ENCODE data around the gene LMO3.
"Not testable (repeated sequence)": the region's sequence is repeated elsewhere in the genome, so short reads cannot be mapped to it uniquely, and the experiment has no call there.

Gene LMO3

DNA sequence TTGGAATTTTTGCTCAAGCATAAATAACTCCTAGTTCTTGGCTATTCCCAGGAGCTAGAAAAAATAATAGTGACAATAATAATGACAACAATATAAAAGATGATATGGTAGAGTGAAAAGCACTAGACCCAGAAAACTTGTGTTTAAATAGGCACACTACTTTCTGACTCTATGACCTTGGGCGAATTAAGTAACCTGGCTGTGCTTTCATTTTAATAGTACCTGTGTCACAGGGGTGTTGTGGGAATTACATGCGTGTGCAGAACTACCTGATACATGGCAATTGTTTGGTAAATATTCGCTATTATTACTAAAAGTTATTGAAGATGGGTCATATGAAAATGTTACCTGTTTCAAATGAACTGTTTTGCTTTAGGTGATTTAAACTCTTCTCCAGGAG lies 60.1 kb downstream of the LMO3 start:
- no peak for DNase-seq (ENCODE audit: low read depth, low spot score)

DNA sequence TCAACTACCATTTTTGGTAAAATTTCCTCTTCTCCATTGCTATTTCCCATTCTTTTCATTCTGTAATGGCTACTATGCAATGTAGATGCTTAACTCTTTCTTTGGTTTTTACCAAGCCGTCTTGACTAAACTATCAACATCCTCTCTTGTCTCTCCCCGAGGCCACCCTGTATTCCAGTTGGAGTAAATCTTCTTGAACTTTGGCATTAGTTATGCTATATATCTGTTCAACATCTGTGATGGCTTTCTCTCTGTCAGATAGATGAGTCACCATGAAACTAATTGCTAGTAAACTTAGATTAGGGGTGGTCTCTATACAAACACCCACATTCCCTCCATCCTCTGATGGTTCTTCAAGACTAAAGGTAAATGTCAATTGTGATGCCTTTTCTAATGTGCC lies 63.4 kb downstream of the LMO3 start:
- DNase-seq (ENCODE audit: low read depth, low spot score) = no peak

DNA sequence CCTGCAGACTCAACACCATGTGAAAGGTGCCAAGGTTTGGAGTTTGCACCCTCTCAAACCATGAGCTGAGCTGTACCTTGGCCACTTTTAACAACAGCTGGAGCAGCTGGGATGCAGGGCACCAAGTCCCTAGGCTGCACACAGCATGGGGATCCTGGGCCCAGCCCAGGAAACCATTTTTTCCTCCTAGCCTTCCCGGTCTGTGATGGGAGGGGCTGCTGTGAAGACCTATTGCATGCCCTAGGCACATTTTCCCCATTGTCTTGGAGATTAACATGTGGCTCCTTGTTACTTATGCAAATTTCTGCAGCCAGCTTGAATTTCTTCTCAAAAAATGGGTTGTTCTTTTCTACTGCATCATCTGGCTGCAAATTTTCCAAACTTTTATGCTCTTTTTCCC lies 68.3 kb downstream of the LMO3 start:
- DNase-seq (ENCODE audit: low read depth, low spot score) = not testable (repeated sequence)

DNA sequence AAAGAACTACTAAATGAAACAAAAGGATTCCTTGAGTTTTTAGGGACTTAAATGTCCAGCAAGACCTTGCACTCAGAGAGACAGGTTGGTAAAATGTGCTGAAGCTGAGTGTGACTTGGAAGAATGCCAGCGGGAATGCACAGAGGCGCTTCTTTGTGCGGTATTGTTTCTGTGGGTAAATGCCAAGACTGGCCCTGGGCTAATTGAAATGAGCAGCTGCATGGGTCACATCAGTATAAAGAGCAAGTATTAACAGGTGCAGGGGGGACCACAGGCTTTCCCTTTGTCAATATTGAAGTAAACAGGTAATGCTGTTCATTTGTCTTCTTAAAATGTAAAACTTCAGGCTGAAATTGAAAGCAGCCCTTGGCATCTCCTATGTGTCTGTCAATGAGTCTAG lies 74.3 kb downstream of the LMO3 start:
- no peak for DNase-seq (ENCODE audit: low read depth, low spot score)

DNA sequence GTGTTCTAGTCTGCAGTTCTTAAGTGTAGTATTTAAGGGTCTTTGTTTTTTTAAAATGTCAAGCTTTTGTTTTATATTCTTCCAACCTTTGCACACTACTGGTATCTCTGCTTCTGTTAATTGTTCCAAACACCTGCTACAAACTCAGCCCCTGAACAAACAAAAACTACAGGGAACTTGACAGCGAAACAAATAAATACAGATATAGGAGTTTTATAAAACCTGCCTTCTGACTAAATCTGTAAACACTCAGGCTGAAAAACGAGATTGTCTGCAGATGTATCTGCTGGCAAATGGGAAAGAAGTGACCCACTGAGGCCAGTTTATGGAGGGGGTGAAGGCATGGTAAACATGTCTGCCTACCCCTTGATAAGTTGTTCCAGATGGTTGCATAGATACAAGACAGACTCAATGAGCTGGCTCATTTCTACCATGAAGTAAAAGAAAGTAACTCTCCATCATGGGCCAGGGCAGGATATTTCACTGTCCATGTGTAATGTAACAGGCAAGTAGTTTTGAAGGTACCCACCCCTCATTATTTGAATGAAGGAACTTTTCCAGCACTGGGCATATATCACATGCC lies 75.6 kb downstream of the LMO3 start:
- DNase-seq (ENCODE audit: low read depth, low spot score) = no peak

DNA sequence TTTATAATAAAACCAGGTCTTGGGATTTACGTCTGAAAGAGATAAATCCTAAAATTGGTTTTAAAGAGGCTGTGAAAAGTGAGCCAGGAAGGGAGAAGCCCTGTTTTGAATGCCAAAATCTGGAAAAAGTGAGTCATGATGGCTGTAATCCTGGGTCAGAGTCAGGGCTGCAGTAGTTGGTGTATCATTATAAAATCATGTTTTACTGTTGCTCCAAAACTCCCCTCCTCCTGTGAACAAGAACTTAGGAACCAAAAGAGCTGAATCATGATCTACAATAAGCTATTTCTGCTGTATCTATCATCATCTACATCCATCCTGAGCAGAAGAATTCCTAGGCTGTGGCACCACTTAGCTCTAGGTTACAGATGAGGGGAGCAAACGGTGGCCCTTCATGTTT lies 79.3 kb downstream of the LMO3 start:
- no peak for DNase-seq (ENCODE audit: low read depth, low spot score)

DNA sequence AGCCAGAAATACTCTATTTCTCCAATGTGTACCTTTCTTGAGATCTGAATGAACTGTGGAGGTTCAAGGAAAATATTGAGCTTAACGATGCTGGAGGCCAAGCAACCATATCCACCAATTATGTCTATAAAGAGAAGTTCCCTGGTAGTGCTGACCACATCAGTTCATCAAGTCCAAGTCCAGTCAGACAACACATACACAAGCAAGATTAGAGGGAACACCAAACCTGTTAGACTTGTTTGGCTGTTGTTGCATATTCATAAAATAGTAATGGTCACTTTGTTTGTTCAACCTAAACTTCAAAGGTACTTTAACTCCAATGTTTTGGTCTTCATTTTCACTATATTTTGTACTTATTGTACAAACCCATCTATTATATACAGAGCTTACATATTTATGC lies 81.6 kb downstream of the LMO3 start:
- DNase-seq (ENCODE audit: low read depth, low spot score) = no peak

DNA sequence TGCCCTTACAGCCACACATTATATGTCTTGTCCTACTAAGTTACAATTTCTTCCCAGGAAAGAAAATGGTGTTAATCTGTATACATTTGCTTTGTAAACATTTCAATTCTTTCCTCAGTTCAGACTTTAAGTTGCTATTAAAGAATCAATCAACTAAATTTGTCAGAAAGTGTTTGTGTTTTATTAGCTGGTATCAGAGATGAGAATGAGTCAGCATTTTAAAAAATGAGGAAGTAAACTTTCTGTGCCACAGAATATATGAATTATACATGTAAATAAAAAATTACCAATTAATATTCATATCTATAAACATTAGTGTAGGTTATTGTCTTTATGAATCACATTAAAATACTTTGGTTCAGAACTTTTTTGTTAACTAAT lies 82.0 kb downstream of the LMO3 start:
- DNase-seq (ENCODE audit: low read depth, low spot score) = no peak

DNA sequence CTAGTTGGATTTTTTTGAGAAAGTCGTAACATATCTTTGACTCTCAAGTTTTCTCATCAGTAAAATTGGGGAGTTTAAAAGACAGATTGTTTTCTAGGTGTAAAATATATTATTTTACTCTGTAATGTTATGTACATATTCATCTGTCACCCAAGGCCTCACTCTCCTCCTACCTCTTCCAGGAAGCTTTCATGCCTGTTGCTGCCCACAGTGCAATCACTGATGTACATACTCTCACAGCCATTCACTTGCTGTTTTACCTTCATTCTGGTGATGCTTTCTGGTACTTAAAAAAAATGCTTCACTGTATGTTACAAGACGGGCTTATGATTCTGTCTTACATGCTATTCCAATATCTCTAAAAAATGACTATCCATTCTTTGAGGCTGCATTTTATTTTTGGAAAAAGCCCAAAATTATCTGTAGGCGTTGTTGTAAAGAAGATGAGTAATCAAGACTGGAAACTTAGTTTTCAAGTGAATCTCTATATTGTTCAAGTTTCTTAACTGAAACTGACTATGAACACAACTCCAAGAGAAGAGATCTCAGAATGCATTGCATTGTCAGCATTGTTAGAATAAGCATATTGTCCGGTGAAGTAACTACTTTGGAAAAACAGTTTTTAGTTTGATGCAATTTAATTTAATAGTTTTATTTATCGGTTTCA lies 82.5 kb downstream of the LMO3 start:
- DNase-seq (ENCODE audit: low read depth, low spot score) = no peak

DNA sequence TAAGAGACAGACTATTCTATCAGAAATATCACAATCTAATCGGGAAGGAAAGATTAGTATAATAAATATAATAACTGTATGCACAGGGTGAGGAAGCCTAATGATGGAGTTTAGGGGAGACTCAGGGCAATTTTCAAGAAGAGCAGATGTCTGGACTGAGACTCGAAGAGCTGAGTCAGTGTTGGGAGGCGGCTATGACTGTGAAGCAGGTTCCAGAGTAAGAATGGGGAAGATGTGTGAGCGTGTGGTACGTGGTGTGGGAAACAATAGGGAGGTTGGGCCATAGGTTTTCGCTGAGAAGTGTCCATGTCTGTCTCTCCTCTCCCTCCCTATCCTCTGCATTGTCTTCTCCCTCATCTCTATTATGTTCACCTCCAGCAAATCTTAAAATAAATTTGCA lies 85.6 kb downstream of the LMO3 start:
- DNase-seq (ENCODE audit: low read depth, low spot score) = no peak

DNA sequence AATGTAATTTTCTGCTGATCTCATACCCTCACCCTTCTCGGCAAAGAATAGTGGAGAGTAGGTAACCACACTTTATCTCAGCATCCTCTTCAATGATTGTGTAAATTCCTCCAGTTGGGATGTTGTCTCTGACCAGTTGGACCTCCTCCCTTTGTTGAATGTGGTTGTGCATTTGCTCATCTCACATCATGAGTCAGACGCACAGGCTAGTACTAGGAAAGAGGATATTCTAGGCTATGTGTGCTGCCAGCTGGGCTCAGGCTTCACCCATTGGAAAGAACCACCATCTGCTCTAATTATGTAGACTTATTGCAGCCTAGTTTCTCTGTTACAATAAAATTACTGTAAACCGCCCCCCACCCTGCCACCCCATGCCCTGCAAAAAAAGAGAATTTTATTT lies 90.3 kb downstream of the LMO3 start:
- no peak for DNase-seq (ENCODE audit: low read depth, low spot score)

DNA sequence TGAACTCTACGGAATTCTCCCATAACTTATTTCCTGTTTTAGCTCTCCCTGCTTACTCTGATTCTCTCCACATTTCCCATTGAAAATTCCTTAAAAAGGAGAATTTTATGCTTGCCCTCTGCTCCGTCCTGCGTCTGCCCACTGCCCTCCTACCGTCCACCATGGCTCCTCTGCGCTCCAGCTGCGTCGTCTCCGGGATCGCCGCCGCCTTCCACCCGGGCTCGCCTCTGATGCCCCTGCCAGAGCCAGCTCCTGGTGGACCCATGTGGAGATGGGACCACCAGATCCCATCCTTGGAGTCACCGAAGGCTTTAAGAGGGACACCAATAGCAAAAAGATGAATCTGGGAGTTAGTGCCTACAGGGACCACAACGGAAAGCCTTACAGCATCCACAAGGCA lies 92.7 kb downstream of the LMO3 start:
- no peak for DNase-seq (ENCODE audit: low read depth, low spot score)

DNA sequence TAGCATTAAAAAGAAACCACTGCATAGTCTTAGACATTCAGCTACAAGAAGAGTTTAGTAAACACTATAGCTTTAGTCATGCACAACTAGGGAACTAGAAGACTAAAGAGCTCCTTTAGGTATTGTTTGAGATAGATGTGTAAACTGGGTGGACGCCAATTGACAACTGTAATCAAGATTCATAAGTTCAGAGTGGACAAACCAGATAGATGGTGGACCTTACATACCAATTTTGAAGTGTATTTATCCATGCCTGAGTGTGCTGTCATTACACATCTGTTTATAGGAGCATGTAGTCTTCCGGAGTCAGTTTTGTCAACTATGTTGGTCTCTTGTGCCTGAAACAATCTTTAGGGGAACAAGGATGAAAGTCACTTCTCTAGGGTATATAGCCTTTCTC lies 96.6 kb downstream of the LMO3 start:
- no peak for DNase-seq (ENCODE audit: low read depth, low spot score)

DNA sequence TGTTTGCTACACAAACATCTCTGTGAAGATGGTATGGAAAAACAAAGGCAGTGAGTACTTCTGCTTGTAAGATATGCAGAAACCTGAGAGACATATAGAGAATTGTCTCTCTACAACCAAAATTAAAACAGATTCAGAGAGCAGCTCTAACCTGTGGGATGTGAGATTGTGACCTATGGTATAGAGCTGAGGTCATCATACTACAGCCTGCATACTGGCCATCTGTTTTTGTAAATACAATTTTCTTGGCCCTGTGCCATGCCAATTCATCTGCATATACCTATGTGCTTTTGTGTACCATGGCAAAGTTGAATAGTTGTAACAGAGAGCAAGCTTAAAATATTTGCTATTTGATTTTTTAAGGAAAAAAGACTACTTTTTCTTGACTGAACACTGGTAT lies 99.6 kb downstream of the LMO3 start:
- no peak for DNase-seq (ENCODE audit: low read depth, low spot score)

DNA sequence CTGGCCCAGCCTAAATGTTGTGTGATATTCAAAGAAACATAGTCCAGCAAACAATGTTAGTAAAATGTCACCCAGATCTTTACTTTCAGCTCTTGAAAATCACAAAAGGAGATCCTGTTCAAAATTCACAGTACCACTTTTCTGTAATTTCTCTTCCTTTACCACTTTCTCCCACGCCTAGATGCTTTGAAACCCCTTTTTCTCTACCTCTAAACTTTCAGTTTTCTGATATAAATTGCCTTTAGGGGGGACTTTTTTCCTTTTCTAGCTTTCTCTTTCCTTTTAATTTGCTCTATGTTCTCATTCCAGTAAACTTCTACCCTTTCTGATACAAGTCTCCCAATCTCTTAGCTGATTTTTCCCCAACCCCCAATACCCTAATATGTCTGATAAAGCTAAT lies 101.8 kb downstream of the LMO3 start:
- no peak for DNase-seq (ENCODE audit: low read depth, low spot score)

DNA sequence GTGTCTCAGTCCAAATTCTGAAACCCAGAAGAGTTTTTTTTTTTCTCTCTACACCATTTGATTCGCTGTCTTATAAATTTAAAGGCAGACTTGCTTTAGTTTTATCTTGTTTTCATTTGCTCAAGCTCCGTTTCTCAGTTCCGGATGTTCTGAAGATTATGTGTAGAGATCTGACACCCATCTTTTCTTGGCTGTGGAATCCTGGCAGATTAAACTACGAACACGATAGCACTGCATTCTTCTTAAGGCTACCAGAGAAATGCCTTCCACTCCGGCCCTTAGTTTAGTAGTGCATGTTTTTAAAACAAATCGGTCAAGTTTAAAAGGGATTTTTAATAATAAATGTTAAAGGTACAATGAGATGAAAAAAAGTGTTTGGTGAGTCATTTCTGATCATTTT lies 106.4 kb downstream of the LMO3 start:
- DNase-seq (ENCODE audit: low read depth, low spot score) = no peak

Measured in brain pericyte (primary cell).